Ishikawa (cell line): ENCODE results near the gene HAO1.

Experiments
- CEBPB ChIP-seq: IDR thresholded peaks from 2 replicates; pipeline ENCODE4 v1.6.1; 2012
- CREB1 ChIP-seq: IDR thresholded peaks from 2 replicates; pipeline ENCODE4 v1.6.1; 2012; ENCODE audit warnings: low read depth
- EGR1 ChIP-seq: IDR thresholded peaks from 2 replicates; pipeline ENCODE4 v1.6.1; 2012
- EP300 ChIP-seq: IDR thresholded peaks from 2 replicates; pipeline ENCODE4 v1.6.1; 2012; ENCODE audit warnings: borderline replicate concordance
- FOXM1 ChIP-seq: IDR thresholded peaks from 2 replicates; pipeline ENCODE4 v1.6.1; 2012; ENCODE audit warnings: low read depth, borderline replicate concordance
- MAX ChIP-seq: IDR thresholded peaks from 2 replicates; pipeline ENCODE4 v1.6.1; 2012
- NFIC ChIP-seq: IDR thresholded peaks from 2 replicates; pipeline ENCODE4 v1.6.1; 2012
- RAD21 ChIP-seq: IDR thresholded peaks from 2 replicates; pipeline ENCODE4 v1.6.1; 2012; ENCODE audit warnings: low read depth
- REST ChIP-seq: IDR thresholded peaks from 2 replicates; pipeline ENCODE4 v1.6.1; 2012; ENCODE audit warnings: low read depth, mild to moderate bottlenecking
- TAF1 ChIP-seq: IDR thresholded peaks from 2 replicates; pipeline ENCODE4 v1.6.1; 2012; ENCODE audit warnings: low read depth, mild to moderate bottlenecking
- USF1 ChIP-seq: IDR thresholded peaks from 2 replicates; pipeline ENCODE4 v1.6.1; 2012
- YY1 ChIP-seq: IDR thresholded peaks from 2 replicates; pipeline ENCODE4 v1.6.1; 2012; ENCODE audit warnings: low read depth
- ZBTB7A ChIP-seq: IDR thresholded peaks from 2 replicates; pipeline ENCODE4 v1.6.1; 2012; ENCODE audit warnings: low read depth

- no peak for TF ChIP-seq YY1
- TF ChIP-seq EP300: no peak
- no peak for TF ChIP-seq RAD21
- no peak for TF ChIP-seq TAF1
- no peak for TF ChIP-seq CREB1
- TF ChIP-seq EGR1: no peak
- TF ChIP-seq MAX: no peak
- no peak for TF ChIP-seq REST
- no peak for TF ChIP-seq CEBPB
- no peak for TF ChIP-seq ZBTB7A
- TF ChIP-seq FOXM1: no peak
- no peak for TF ChIP-seq USF1
- no peak for TF ChIP-seq NFIC
Observed at GRCh38 chr20:7930343-7930742, 9.9 kb downstream of the HAO1 start.
